Measurements from ENCODE around the gene CCNT2.

DNA sequence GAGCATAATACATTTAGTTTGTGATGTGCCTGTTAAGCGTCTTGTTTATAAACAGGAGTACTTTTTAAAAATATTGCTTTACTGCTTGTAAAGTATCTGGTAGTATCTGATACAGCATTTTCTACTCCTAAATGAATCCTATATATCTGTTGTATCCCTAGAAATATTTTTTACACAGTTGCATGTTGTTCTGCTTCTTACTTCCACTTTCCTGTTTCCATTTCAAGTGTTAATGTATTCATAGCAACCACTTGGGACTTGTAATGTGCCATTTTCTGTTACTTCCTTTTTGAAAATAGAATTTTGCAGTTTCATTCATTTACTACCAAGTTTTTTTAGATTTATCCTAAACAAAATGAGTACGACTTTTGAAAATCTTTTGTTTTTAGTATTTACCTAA lies 24.9 kb downstream of the CCNT2 start:
- no peak for TF ChIP-seq EZH2 (IDR thresholded peaks at IDR 0.05; ENCODE audit: insufficient read depth, poor library complexity, severe bottlenecking)
- no peak for TF ChIP-seq EZH2phosphoT487 (IDR thresholded peaks at IDR 0.05; ENCODE audit: insufficient read depth, low read depth)
